Gastrocnemius medialis (tissue), 4 donors: Measurements from ENCODE around the gene MGME1. TPM values are rescaled to one million over a fixed set of nuclear protein-coding genes. Genes with fewer than 3 reads are reported as not detected.

Experiments used
- ATAC-seq, 2 donors: fragments of 150-250 bp; one replicate each; pipeline ENCODE4 v1.9.1; 2016
- DNase-seq, 2 donors: peaks; one replicate each; pipeline ENCODE4 v3.0.0-alpha.2; 2019
- H3K27ac ChIP-seq, 4 donors: fragments of 200-600 bp; sonication (generic); 1 replicate in 1 of 4; 2 replicates in 3 of 4; pipeline ENCODE4 v1.5.1; 2016 to 2018; ENCODE audit warnings: mild to moderate bottlenecking in 2 of 4, moderate library complexity in 1 of 4
- H3K27me3 ChIP-seq, 3 donors: fragments of 200-600 bp; sonication (generic) in 2 of 3; 1 replicate in 1 of 3; 2 replicates in 2 of 3; pipeline versions ENCODE4 v1.5.1 to v1.6.0; 2016 to 2019; ENCODE audit warnings: mild to moderate bottlenecking in 1 of 3, moderate library complexity in 1 of 3
- H3K36me3 ChIP-seq, 2 donors: fragments of 200-600 bp; sonication (generic) in 1 of 2; one replicate each; pipeline ENCODE4 v1.5.1; 2017 to 2018
- H3K4me1 ChIP-seq, 2 donors: fragments of 200-600 bp; sonication (generic) in 1 of 2; one replicate each; pipeline ENCODE4 v1.5.1; 2016 to 2017; ENCODE audit warnings: mild to moderate bottlenecking in 2 of 2
- H3K4me3 ChIP-seq, 4 donors: fragments of 200-600 bp; sonication (generic) in 3 of 4; 1 replicate in 1 of 4; 2 replicates in 3 of 4; pipeline ENCODE4 v1.5.1; 2016 to 2019; ENCODE audit warnings: mild to moderate bottlenecking in 2 of 4
- H3K9me3 ChIP-seq, 3 donors: fragments of 200-600 bp; sonication (generic) in 2 of 3; 1 replicate in 1 of 3; 2 replicates in 2 of 3; pipeline ENCODE4 v1.5.1; 2016 to 2019
- CTCF ChIP-seq, 5 experiments: fragments of 450-650 bp in 3 of 5; fragments of 200-600 bp in 2 of 5; sonication (generic) in 2 of 5; IDR thresholded peaks in 4 of 5; conservative IDR thresholded peaks in 1 of 5; 1 replicate in 4 of 5; 2 replicates in 1 of 5; pipeline ENCODE4 v1.5.1; 2016 to 2019; ENCODE audit warnings: antibody characterized with exemption in 5 of 5, mild to moderate bottlenecking in 3 of 5, moderate library complexity in 3 of 5
- POLR2A ChIP-seq, 2 donors: fragments of 450-650 bp; IDR thresholded peaks; one replicate each; pipeline ENCODE4 v1.6.1; 2017; ENCODE audit warnings: antibody characterized with exemption in 2 of 2, mild to moderate bottlenecking in 2 of 2, moderate library complexity in 2 of 2
- in situ Hi-C, 4 donors: fragments of 200-750 bp; cut with MboI; loops; one replicate each; pipeline versions ENCODE4 v1.15.0 to v1.8.0; 2017; ENCODE audit warnings: low sequenced_read_pairs in 4 of 4
- intact Hi-C: fragments of 100-400 bp; cut with DNase I; formaldehyde crosslinking; loops from one replicate; pipeline ENCODE4 v1.15.1; 2023; ENCODE audit warnings: low total_unique reads
- total RNA-seq, 4 donors: library from RNA; depleted of rRNA; stranded (reverse); fragments of >200 nt; gene quantifications; one replicate each; pipeline versions ENCODE4 v1.1.0 to v1.2.3, GENCODE V29; 2016

Gene MGME1
- total RNA-seq, 4 donors from 2014 or later, result 5.2 to 9.1 (median 7.2) TPM

GRCh38 chr20:18009116-18009515 is 40.3 kb downstream of the MGME1 start:
- no peaks in the 10 kb centered on the region for H3K9me3 ChIP-seq
- intact Hi-C loops, result no loop called here
- in situ Hi-C loops, result no loop called here

GRCh38 chr20:18011482-18011881 is 42.7 kb downstream of the MGME1 start:
- H3K27ac ChIP-seq, result no peak overlapping the region
- intact Hi-C loops, result no loop called here

More at GRCh38 chr20:18009116-18009515, 40.3 kb downstream of the MGME1 start:
- no peak for ATAC-seq
- Histone ChIP-seq H3K27me3 (no peaks in the 10 kb centered on the region), H3K36me3 (no peaks in the 10 kb centered on the region), H3K27ac (no peak overlapping the region), H3K4me1 (peaks cover 0 to 3% of the 10 kb centered on the region in 2 donors), H3K4me3 (no peak overlapping the region)
- TF ChIP-seq POLR2A (IDR thresholded peaks at IDR 0.05) (no peak), CTCF (IDR thresholded peaks at IDR 0.05 in 4 of 5, conservative IDR thresholded peaks at IDR 0.05 in 1 of 5) (no peak)
- no peak for DNase-seq

GRCh38 chr20:18011951-18012645 is 43.3 kb downstream of the MGME1 start:
- in situ Hi-C loops, result no loop called here
- Histone ChIP-seq H3K36me3 (no peaks in the 10 kb centered on the region), H3K27ac (no peak overlapping the region), H3K4me3 (no peak overlapping the region), H3K9me3 (no peaks in the 10 kb centered on the region), H3K27me3 (no peaks in the 10 kb centered on the region), H3K4me1 (no peaks in the 10 kb centered on the region)
- no peak for DNase-seq
- no peak for ATAC-seq
- no peak for TF ChIP-seq CTCF (IDR thresholded peaks at IDR 0.05 in 4 of 5, conservative IDR thresholded peaks at IDR 0.05 in 1 of 5)
- TF ChIP-seq POLR2A (IDR thresholded peaks at IDR 0.05), result no peak
- intact Hi-C loops, result no loop called here

More at GRCh38 chr20:18011482-18011881, 42.7 kb downstream of the MGME1 start:
- H3K9me3 ChIP-seq, result no peaks in the 10 kb centered on the region
- no peaks in the 10 kb centered on the region for H3K27me3 ChIP-seq
- no peaks in the 10 kb centered on the region for H3K36me3 ChIP-seq
- TF ChIP-seq CTCF (IDR thresholded peaks at IDR 0.05 in 4 of 5, conservative IDR thresholded peaks at IDR 0.05 in 1 of 5) (no peak), POLR2A (IDR thresholded peaks at IDR 0.05) (no peak)
- in situ Hi-C loops, result no loop called here
- H3K4me3 ChIP-seq, result no peak overlapping the region
- ATAC-seq (no peak), DNase-seq (no peak)
- no peaks in the 10 kb centered on the region for H3K4me1 ChIP-seq

GRCh38 chr20:18012901-18013300 is 44.1 kb downstream of the MGME1 start:
- H3K9me3 ChIP-seq, result no peaks in the 10 kb centered on the region
- H3K36me3 ChIP-seq, result no peaks in the 10 kb centered on the region
- H3K27me3 ChIP-seq, result no peaks in the 10 kb centered on the region
- H3K27ac ChIP-seq, result no peak overlapping the region
- no peak for DNase-seq
- TF ChIP-seq POLR2A (IDR thresholded peaks at IDR 0.05), result no peak
- no peak for TF ChIP-seq CTCF (IDR thresholded peaks at IDR 0.05 in 4 of 5, conservative IDR thresholded peaks at IDR 0.05 in 1 of 5)
- H3K4me3 ChIP-seq, result no peak overlapping the region
- no peaks in the 10 kb centered on the region for H3K4me1 ChIP-seq
- intact Hi-C loops, result no loop called here
- in situ Hi-C loops, result no loop called here
- ATAC-seq, result no peak

- in situ Hi-C loops (no loop called here), intact Hi-C loops (no loop called here)
- no peak for ATAC-seq
Measured at GRCh38 chr20:18014411-18014810, 45.6 kb downstream of the MGME1 start.

More at GRCh38 chr20:18014411-18014810, 45.6 kb downstream of the MGME1 start:
- no peak overlapping the region for H3K4me3 ChIP-seq
- no peak for DNase-seq
- H3K27ac ChIP-seq, result no peak overlapping the region
- H3K4me1 ChIP-seq, result no peaks in the 10 kb centered on the region
- no peaks in the 10 kb centered on the region for H3K9me3 ChIP-seq
- TF ChIP-seq CTCF (IDR thresholded peaks at IDR 0.05 in 4 of 5, conservative IDR thresholded peaks at IDR 0.05 in 1 of 5) (no peak), POLR2A (IDR thresholded peaks at IDR 0.05) (no peak)
- no peaks in the 10 kb centered on the region for H3K36me3 ChIP-seq
- H3K27me3 ChIP-seq, result no peaks in the 10 kb centered on the region
